GM21619 (cell line): ENCODE data around the gene ACOT13.
"Not testable (repeated sequence)": the region's sequence is repeated elsewhere in the genome, so short reads cannot be mapped to it uniquely, and the experiment has no call there.

ENCODE experiments used
- ATAC-seq: cut with Tn5 transposase; IDR thresholded peaks from one replicate; pipeline ENCODE4 v1.9.1; 2021; ENCODE audit not compliant: unreplicated experiment

ACOT13 gene

DNA sequence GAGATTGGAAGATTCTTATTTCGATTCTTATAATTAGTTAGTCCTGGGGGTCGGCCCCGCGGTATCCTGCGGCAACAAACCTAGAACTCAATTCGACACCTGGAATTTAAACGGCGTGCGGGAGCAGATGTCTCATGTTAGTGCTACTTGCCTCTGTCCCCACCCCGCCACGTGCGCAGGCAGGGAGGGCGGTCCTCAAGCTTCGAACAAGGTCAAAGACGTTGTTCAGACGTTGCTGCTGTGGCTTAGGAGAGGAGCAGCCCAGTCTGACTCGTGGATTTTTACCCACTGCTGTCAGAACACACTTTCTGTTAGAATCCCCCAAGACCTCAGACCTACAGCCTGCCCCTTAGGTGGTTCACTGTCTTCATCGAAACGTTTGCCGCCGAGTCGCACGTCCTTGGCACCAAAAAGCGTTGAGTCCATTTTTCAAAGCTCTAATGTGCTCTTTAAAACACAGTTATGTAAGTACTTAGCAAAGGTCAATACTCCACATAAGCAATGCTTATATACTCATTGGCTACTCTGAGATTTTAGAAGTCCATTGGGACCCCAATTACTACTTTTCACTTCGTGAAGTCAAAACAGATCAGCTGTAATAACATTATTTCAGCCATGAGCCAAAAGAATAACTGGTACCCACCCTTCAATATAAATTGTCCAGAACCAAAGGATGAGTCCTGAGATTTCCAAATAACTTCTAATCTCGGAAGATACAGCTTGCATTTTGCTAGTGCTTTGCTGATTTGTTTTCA lies 54.8 kb downstream of the ACOT13 start:
- peak; percentile 40 for ATAC-seq

DNA sequence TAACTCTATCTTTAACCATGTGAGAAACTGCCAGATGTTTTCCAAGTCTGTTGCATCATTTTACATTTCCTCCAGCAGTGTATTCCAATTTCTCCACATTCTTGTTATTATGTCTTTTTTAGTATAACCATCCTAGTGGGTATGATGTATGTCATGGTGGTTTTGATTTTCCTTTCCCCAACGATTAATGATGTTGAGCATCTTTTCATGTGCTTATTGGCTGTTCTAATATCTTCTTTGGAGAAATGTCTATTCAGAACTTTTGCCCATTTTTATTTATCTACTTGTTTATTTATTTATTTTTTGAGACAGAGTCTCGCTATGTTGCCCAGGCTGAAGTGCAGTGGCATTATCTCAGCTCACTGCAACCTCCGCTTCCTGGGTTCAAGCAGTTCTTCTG lies 56.4 kb downstream of the ACOT13 start:
- ATAC-seq = no peak

- not testable (repeated sequence) for ATAC-seq
Measured at GRCh38 chr6:24730653-24731052, 63.8 kb downstream of the ACOT13 start.

DNA sequence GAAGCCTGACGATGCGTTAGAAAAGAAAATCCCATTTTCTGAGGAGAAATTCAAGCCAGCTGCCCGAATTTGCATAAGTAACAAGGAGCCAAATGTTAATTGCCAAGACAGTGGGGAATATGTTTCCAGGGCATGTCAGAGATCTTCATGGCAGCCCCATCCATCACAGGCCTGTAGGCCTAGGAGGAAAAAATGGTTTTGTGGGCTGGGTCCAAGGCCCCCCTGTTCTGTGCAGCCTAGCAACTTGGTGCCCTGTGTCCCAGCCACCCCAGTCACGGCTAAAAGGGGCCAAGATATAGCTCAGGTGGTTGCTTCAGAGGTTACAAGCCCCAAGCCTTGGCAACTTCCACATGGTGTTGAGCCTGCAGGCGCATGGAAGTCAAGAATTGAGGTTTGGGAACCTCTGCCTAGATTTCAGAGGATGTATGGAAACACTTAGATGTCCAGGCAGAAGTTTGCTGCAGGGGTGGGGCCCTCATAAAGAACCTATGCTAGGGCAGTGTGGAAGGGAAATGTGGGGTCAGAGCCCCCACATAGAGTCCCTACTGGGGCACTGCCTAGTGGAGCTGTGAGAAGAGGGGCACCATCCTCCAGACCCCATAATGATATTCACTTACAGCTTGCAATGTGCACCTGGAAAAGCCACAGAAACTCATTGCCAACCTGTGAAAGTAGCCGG lies 64.7 kb downstream of the ACOT13 start:
- not testable (repeated sequence) for ATAC-seq

DNA sequence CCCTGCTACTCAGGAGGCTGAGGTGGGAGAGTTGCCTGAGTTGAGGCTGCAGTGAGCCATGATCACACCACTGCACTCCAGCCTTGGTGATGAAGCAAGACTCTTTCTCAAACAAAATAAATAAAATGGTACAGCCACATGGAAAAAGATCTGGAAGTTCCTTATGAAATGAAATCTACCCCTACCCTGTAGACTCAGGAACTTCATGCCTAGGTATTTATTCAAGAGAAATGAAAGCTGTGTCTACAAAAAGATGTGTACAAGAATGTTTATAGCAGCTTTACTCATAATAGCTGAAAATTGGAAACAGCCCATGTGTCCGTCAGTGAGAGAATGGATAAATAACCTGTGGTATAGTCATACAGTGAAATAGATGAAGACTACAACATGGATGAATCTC lies 67.3 kb downstream of the ACOT13 start:
- ATAC-seq = no peak

DNA sequence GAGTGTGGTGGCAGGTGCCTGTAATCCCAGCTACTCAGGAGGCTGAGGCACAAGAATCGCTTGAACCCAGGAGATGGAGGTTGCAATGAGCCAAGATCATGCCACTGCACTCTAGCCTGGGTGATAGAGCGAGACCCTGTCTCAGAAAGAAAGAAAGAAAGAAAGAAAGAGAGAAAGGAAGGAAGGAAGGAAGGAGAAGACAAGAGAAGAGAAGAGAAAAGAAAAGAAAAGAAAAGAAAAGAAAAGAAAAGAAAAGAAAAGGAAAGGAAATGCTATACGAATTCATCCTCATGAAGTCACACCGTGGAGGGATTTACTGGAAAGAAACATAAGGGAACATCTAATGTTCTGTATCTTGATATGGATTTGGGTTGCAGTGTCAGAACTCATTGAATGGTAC lies 67.8 kb downstream of the ACOT13 start:
- ATAC-seq = not testable (repeated sequence)

DNA sequence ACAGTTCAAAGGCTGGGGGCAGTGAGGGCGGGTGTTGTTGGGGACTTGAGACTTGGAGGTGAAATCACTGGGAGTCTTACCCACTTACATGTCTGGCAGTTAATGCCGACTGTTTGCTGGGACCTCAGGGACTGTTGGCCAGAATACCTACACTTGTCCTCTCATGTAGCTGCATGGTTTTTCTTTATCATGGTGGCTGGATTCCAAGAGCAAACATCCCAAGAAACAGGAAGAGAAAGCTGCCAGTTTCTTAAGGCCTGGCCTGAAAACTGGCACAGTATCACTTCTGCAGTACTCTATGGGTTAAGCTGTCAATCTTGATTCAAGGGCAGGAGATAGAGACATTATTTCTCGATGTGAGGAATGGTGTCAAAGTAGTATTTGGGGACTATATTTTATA lies 71.9 kb downstream of the ACOT13 start:
- ATAC-seq = no peak

DNA sequence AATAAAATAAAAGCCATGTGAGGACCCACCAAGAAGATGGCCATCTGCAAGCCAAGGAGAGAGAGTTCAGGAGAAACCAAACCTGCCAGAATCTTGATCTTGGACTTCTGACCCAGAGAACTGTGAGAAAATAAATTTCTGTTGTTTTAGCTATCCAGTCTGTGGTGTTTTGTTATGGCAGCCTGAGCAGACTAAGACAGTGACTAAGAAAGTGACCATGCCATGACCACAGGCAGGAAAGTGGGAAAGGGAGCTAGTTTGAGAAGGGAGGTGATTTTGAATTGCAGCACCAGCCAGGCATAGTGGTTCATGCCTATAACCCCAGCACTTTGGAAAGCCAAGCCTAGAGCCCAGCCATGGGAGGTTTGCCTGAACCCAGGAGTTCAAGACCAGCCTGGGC lies 74.0 kb downstream of the ACOT13 start:
- ATAC-seq = no peak

GRCh38 chr6:24742216-24742738 lies 75.4 kb downstream of the ACOT13 start:
- ATAC-seq = no peak

- ATAC-seq = peak; percentile 87
Measured at GRCh38 chr6:24743265-24743943, 76.5 kb downstream of the ACOT13 start.

DNA sequence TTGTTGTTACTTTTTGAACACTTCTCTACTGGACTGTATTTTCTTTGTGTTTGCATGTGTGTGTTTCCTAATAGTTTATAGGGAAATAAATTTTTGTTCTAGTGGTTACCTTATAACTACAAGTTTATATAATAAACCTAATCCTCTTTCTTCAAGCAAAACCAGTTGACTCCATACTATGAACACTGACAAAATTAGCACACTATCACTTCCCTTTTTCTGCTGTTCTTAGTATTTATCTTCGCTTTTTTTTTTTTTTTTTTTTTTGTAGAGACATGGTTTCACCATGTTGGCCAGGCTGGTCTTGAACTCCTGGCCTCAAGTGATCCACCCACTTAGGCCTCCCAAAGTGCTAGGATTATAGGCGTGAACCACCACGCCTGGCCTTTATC lies 77.1 kb downstream of the ACOT13 start:
- ATAC-seq = peak; percentile 36

DNA sequence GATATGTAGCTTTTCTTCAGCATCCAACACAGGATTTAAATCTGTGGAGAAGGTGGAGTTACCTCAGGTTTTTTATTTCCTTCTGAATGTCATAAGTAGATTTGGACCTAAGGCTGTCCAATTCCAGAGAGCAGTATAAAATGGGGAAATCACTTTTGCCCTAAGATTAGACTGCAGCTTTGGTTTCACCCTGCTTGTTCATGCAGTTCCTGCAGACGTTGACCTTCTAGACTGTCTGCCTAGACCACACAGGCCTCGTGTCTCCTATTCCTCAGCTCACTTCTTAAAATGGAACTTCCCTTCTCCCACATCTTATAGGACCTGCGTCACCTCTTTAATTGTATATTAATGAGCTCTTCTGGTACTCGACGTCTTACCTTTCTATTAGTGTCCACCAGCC lies 78.0 kb downstream of the ACOT13 start:
- no peak for ATAC-seq

DNA sequence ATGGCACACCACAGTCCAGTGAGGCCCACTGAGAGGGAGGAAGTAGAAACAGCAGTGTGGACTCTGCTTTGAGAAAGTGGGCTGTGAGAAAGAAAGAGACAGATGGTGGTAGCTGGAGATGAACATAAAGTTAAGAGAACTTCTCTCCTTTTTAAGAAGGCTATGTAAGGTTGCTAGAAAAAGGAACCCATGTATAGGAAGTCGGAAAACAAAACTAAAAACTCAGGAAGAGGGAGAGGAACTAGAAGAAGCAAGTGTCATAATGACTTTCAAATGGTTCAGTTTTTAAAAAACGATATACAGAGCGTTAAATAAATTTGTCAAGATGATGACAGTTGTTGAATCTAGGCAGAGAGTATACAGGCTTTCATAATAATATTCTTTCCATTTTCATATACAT lies 82.4 kb downstream of the ACOT13 start:
- ATAC-seq = no peak

DNA sequence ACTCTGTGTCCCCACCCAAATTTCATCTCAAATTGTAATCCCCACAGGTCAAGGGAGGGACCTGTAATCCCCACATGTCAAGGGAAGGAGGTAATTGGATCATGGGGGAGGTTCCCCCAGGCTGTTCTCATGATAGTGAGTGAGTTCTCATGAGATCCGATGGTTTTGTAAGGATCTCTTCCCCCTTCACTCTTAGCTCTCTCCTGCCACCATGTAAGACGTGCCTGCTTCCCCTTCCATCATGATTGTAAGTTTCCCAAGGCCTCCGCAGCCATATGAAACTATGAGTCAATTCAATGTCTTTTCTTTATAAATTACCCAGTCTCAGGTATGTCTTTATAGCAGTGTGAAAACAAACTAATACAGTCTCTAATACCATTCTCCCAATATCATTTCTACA lies 84.0 kb downstream of the ACOT13 start:
- ATAC-seq = not testable (repeated sequence)

- no peak for ATAC-seq
Measured at GRCh38 chr6:24752503-24752902, 85.6 kb downstream of the ACOT13 start.

DNA sequence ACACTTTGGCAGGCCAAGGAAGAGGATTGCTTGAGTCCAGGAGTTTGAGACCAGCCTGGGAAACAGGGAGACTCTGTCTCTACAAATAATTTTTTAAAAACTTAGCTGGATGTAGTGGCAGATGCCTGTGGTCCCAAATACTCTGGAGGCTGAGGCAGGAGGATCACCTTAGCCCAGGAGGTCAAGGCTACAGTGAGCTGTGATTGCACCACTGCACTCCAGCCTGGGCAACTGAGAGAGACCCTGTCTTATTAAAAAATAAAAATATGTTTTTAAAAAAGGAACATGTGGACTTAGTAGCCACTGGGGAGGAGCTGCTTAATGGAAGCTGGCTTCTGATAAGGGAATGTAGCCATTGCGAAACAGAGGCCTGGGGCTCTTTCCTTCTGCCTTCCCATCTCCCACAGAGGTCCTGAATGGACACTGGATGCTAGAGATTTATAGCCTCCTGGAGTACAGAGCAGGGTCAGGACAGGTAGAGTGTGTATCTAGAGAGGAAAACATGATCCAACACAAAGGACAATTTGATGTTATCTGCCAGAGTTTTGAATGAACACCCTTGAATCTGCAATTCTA lies 86.1 kb downstream of the ACOT13 start:
- ATAC-seq = no peak

DNA sequence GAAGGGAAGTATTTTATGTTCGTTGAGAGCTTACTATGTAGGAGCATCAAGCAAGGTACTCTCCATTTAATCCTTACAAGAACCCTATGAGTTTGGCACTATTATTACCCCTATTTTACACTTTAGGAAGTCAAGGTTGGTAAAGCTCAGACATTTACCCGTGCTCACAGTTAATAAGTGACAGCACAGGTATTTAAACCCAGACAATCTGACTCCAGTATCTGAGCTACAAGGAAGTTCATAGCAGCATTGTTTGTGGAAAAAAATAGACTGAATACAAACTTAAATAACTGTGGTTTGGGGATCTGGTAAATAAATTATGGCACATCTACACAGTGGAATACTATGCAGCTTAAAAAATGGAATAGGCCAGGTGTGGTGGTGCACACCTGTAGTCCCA lies 86.7 kb downstream of the ACOT13 start:
- no peak for ATAC-seq

- ATAC-seq = not testable (repeated sequence)
Measured at GRCh38 chr6:24754378-24754777, 87.5 kb downstream of the ACOT13 start.
